Neural progenitor cell (in vitro differentiated cells): ENCODE data around the gene COCH. TPM values are rescaled to one million over a fixed set of nuclear protein-coding genes. Genes with fewer than 3 reads are reported as not detected.

Experiments used
- DNase-seq: peaks from one replicate; pipeline ENCODE4 v3.0.0-alpha.2; 2016; ENCODE audit warnings: low spot score
- H2AFZ ChIP-seq: fragments of 200-600 bp; sonication (generic); replicated peaks from 2 replicates; pipeline ENCODE4 v1.6.1; 2016; ENCODE audit warnings: antibody characterized with exemption
- H3F3A ChIP-seq: fragments of 200-600 bp; sonication (generic); 2 replicates; pipeline ENCODE4 v1.6.1; 2016; ENCODE audit warnings: antibody characterized with exemption, low read depth
- H3K27ac ChIP-seq: fragments of 200-600 bp; sonication (generic); 2 replicates; pipeline ENCODE4 v1.5.1; 2016; ENCODE audit warnings: mild to moderate bottlenecking
- H3K27me3 ChIP-seq: fragments of 200-600 bp; sonication (generic); 2 replicates; pipeline ENCODE4 v1.6.1; 2016; ENCODE audit warnings: mild to moderate bottlenecking, moderate library complexity
- H3K36me3 ChIP-seq: fragments of 200-600 bp; sonication (generic); 2 replicates; pipeline ENCODE4 v1.5.1; 2016
- H3K4me1 ChIP-seq: fragments of 200-600 bp; sonication (generic); 2 replicates; pipeline ENCODE4 v1.6.1; 2016; ENCODE audit warnings: mixed run types
- H3K4me2 ChIP-seq: fragments of 200-600 bp; sonication (generic); 2 replicates; pipeline ENCODE4 v1.6.1; 2016
- H3K4me3 ChIP-seq: fragments of 200-600 bp; sonication (generic); 2 replicates; pipeline ENCODE4 v1.5.1; 2016
- H3K79me2 ChIP-seq: fragments of 200-600 bp; sonication (generic); 2 replicates; pipeline ENCODE4 v1.6.1; 2016; ENCODE audit warnings: low read depth
- H3K9ac ChIP-seq: fragments of 200-600 bp; sonication (generic); 2 replicates; pipeline ENCODE4 v1.6.1; 2016
- H3K9me3 ChIP-seq: fragments of 200-600 bp; sonication (generic); 2 replicates; pipeline ENCODE4 v1.5.1; 2016; ENCODE audit warnings: low read depth
- H4K20me1 ChIP-seq: fragments of 200-600 bp; sonication (generic); 2 replicates; pipeline ENCODE4 v1.6.1; 2016; ENCODE audit warnings: low read depth
- H3K27ac Mint-ChIP-seq: 3 replicates; pipeline ENCODE4 v1.8.0; 2021; ENCODE audit warnings: mixed read lengths
- H3K27me3 Mint-ChIP-seq: 2 replicates; pipeline ENCODE4 v1.8.0; 2022; ENCODE audit warnings: low read depth, mild to moderate bottlenecking, inconsistent platforms, moderate library complexity, mixed read lengths; ENCODE audit not compliant: insufficient read depth
- H3K36me3 Mint-ChIP-seq: 3 replicates; pipeline ENCODE4 v1.8.0; 2021; ENCODE audit warnings: mixed read lengths
- H3K4me1 Mint-ChIP-seq: 3 replicates; pipeline ENCODE4 v1.8.0; 2021; ENCODE audit warnings: mixed read lengths
- H3K4me3 Mint-ChIP-seq: 3 replicates; pipeline ENCODE4 v1.8.0; 2021; ENCODE audit warnings: mild to moderate bottlenecking, moderate library complexity, mixed read lengths
- H3K9me3 Mint-ChIP-seq: 3 replicates; pipeline ENCODE4 v1.8.0; 2020; ENCODE audit warnings: mixed read lengths
- EZH2 ChIP-seq: fragments of 200-600 bp; sonication (generic); IDR thresholded peaks from 2 replicates; pipeline ENCODE4 v1.6.1; 2017; ENCODE audit warnings: antibody characterized with exemption, mild to moderate bottlenecking, moderate library complexity
- EZH2phosphoT487 ChIP-seq: fragments of 200-600 bp; sonication (generic); IDR thresholded peaks from 2 replicates; pipeline ENCODE4 v1.6.1; 2017; ENCODE audit warnings: antibody characterized with exemption
- total RNA-seq: library from RNA; depleted of rRNA; stranded (reverse); fragments of >200 nt; gene quantifications from 2 replicates; pipeline ENCODE4 v1.2.3, GENCODE V29; 2015; ENCODE audit warnings: low replicate concordance
- TF ChIP-seq, protein P1 (sequence below): fragments of 200-600 bp; sonication (generic); IDR thresholded peaks from 2 replicates; pipeline ENCODE4 v1.5.1; 2017; ENCODE audit warnings: antibody characterized with exemption, mild to moderate bottlenecking

The COCH gene
- total RNA-seq, 1 donor from 2014 or later: 31.1 TPM

DNA sequence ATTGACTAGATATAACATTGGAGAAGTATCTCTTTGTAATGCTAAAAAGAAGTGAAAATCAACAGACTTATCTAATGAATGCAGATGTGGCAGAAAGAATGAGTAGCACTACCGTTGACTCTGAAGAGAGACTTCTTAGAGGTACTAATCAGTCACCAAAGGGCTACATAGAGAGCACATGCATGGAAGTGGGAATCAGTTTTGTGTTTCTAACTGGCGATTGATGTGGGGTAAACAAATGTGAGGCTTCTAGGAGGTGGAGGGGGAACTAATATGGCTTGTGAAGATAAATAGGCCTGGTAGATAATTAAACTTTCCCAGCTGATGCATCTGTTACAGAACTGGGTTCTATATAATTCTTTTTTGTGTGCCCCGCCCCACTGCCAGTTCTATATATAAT lies 10.5 kb downstream of the COCH start:
- H3F3A ChIP-seq: peaks cover 8% of the 10 kb centered on the region
- H3K4me3 ChIP-seq: no peak overlapping the region
- H3K27me3 Mint-ChIP-seq: no peaks in the 10 kb centered on the region
- H3K36me3 ChIP-seq: no peaks in the 10 kb centered on the region
- H3K27ac Mint-ChIP-seq: no peak overlapping the region
- no peaks in the 10 kb centered on the region for H3K9me3 Mint-ChIP-seq
- H3K9me3 ChIP-seq: no peaks in the 10 kb centered on the region
- H3K27me3 ChIP-seq: no peaks in the 10 kb centered on the region
- no peaks in the 10 kb centered on the region for H3K36me3 Mint-ChIP-seq
- H3K9ac ChIP-seq: no peak overlapping the region
- H3K4me3 Mint-ChIP-seq: no peak overlapping the region
- TF ChIP-seq, protein P1, sequence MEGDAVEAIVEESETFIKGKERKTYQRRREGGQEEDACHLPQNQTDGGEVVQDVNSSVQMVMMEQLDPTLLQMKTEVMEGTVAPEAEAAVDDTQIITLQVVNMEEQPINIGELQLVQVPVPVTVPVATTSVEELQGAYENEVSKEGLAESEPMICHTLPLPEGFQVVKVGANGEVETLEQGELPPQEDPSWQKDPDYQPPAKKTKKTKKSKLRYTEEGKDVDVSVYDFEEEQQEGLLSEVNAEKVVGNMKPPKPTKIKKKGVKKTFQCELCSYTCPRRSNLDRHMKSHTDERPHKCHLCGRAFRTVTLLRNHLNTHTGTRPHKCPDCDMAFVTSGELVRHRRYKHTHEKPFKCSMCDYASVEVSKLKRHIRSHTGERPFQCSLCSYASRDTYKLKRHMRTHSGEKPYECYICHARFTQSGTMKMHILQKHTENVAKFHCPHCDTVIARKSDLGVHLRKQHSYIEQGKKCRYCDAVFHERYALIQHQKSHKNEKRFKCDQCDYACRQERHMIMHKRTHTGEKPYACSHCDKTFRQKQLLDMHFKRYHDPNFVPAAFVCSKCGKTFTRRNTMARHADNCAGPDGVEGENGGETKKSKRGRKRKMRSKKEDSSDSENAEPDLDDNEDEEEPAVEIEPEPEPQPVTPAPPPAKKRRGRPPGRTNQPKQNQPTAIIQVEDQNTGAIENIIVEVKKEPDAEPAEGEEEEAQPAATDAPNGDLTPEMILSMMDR: no peak
- no peak for TF ChIP-seq EZH2phosphoT487
- TF ChIP-seq EZH2: no peak
- no peak overlapping the region for H2AFZ ChIP-seq
- no peak overlapping the region for H3K27ac ChIP-seq
- H3K79me2 ChIP-seq: no peaks in the 10 kb centered on the region
- no peak for DNase-seq
- H3K4me2 ChIP-seq: no peak overlapping the region
- H3K4me1 Mint-ChIP-seq: no peaks in the 10 kb centered on the region
- H4K20me1 ChIP-seq: no peaks in the 10 kb centered on the region
- no peaks in the 10 kb centered on the region for H3K4me1 ChIP-seq

DNA sequence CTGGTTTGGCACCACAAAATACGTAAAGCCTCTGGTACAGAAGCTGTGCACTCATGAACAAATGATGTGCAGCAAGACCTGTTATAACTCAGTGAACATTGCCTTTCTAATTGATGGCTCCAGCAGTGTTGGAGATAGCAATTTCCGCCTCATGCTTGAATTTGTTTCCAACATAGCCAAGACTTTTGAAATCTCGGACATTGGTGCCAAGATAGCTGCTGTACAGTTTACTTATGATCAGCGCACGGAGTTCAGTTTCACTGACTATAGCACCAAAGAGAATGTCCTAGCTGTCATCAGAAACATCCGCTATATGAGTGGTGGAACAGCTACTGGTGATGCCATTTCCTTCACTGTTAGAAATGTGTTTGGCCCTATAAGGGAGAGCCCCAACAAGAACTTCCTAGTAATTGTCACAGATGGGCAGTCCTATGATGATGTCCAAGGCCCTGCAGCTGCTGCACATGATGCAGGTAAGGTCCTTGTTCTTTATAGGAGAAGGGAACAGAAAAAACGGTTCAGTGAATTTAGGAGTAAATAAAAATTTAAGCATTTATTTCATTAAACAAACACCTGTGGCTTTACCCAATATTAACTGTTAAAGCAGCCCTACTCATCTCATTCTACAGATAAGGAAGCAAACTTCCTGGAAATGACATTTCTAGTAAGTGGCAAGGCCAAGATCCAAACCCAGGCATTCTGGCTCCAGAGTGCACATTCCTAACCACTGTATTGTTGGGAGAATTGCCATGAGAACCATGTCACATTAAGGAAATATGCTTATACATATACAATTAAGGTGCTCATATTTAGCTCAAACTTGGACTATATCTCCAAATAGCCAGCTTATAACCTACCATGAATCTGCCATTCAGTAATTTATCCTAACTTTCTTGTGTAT lies 11.7 kb downstream of the COCH start:
- H3K4me3 ChIP-seq: no peak overlapping the region
- no peak overlapping the region for H3K27ac ChIP-seq
- H3K27me3 ChIP-seq: no peaks in the 10 kb centered on the region
- H3K4me1 ChIP-seq: no peaks in the 10 kb centered on the region
- no peaks in the 10 kb centered on the region for H3K9me3 ChIP-seq
- no peaks in the 10 kb centered on the region for H3K27me3 Mint-ChIP-seq
- DNase-seq: no peak
- no peak overlapping the region for H3K27ac Mint-ChIP-seq
- H3K79me2 ChIP-seq: no peaks in the 10 kb centered on the region
- no peaks in the 10 kb centered on the region for H3K9me3 Mint-ChIP-seq
- H4K20me1 ChIP-seq: no peaks in the 10 kb centered on the region
- no peaks in the 10 kb centered on the region for H3K4me1 Mint-ChIP-seq
- TF ChIP-seq EZH2: no peak
- no peak for TF ChIP-seq EZH2phosphoT487
- TF ChIP-seq, protein P1: no peak
- no peak overlapping the region for H3K4me3 Mint-ChIP-seq
- no peak overlapping the region for H3K4me2 ChIP-seq
- H3K36me3 ChIP-seq: no peaks in the 10 kb centered on the region
- no peak overlapping the region for H3K9ac ChIP-seq
- H3F3A ChIP-seq: peaks cover 11% of the 10 kb centered on the region
- H2AFZ ChIP-seq: no peak overlapping the region
- H3K36me3 Mint-ChIP-seq: no peaks in the 10 kb centered on the region

- Histone ChIP-seq H3F3A (peaks cover 15% of the 10 kb centered on the region), H3K79me2 (no peaks in the 10 kb centered on the region), H3K9me3 (no peaks in the 10 kb centered on the region), H3K9ac (no peak overlapping the region), H2AFZ (no peak overlapping the region), H4K20me1 (no peaks in the 10 kb centered on the region), H3K4me1 (no peaks in the 10 kb centered on the region), H3K4me2 (no peak overlapping the region), H3K4me3 (no peak overlapping the region), H3K27me3 (no peaks in the 10 kb centered on the region), H3K27ac (no peak overlapping the region), H3K36me3 (peaks cover 4% of the 10 kb centered on the region)
- TF ChIP-seq, protein P1: no peak
- TF ChIP-seq EZH2phosphoT487: no peak
- no peak for TF ChIP-seq EZH2
- H3K27me3 Mint-ChIP-seq: peaks cover 2% of the 10 kb centered on the region
- no peak overlapping the region for H3K4me3 Mint-ChIP-seq
- no peak for DNase-seq
- no peaks in the 10 kb centered on the region for H3K9me3 Mint-ChIP-seq
- no peaks in the 10 kb centered on the region for H3K4me1 Mint-ChIP-seq
- no peak overlapping the region for H3K27ac Mint-ChIP-seq
- peaks cover 1% of the 10 kb centered on the region for H3K36me3 Mint-ChIP-seq
These were observed 14.3 kb downstream of the COCH start for GRCh38 chr14:30888480-30889243.
